ENCODE results near the gene TDRD7.
"Not testable (repeated sequence)": the region's sequence is repeated elsewhere in the genome, so short reads cannot be mapped to it uniquely, and the experiment has no call there.

The TDRD7 gene

DNA sequence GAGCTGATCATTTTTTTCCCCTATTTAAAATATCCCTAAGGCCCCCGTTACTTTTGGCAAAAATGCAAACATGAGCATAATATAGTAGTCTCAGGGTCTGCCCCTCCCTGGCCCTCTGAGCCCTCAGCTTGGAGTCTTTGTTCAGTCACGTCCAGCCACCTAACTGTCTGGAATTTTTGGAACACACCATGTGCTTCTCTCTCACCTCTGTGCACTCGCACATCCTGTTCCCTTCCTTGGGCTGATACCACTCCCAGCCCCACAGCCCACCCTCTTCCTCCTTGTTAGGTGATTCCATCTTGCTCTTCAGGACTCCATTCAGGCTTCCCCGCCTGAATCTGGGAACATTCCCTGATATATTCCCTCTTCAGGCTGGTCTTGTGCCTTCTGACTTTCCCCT lies 16.0 kb downstream of the TDRD7 start:
- no peak for DNase-seq

DNA sequence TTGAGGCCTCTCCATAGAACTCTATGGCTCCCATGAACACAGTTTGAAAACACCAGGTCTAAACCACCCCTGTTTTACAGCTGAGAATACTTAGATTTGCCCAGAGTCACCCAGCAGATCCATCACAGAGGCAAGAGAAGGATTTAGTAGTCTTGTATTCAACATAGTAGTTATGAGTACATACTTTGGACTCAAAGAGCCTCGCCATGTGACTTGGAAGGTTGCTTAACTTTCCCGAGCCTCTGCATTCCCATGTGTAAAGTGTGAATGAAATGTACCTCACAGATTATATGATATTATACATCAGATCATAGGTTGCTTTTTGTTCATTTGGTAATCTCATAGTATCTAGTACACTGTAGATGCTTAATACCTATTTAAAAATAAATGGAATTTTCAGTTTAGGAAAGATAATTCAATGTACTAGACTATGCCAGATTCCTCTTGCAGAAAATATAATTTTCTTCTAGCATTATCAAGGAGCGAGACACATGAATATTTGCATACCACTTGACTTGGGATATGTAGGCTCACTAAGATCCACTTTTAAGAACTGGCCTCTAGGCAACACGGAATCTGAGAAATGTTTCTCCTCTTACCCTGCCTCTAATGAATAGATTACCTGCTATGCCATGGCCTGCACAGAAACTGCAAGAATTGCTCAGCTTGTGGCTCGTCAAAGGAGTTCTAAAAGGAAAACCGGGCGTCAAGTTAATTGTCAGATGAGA lies 18.6 kb downstream of the TDRD7 start:
- DNase-seq, result no peak

DNA sequence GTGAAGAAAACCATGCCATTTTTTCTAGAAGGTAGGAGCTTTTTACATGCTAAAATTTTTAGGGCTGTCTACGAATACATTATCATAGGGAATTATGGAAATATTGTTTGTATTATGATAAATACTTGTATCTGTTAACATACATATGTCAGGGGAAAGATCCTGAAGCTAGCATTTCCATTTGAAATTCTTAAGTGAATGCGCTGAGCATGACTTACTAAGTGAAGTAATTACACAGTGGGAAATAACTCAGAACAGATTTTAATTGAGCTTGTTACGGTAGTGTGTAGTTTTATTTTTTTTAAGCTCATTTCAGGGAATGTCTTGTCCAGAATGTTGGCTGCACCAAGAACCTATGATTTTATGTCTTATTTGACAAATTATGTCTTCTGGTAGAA lies 19.1 kb downstream of the TDRD7 start:
- no peak for DNase-seq

DNA sequence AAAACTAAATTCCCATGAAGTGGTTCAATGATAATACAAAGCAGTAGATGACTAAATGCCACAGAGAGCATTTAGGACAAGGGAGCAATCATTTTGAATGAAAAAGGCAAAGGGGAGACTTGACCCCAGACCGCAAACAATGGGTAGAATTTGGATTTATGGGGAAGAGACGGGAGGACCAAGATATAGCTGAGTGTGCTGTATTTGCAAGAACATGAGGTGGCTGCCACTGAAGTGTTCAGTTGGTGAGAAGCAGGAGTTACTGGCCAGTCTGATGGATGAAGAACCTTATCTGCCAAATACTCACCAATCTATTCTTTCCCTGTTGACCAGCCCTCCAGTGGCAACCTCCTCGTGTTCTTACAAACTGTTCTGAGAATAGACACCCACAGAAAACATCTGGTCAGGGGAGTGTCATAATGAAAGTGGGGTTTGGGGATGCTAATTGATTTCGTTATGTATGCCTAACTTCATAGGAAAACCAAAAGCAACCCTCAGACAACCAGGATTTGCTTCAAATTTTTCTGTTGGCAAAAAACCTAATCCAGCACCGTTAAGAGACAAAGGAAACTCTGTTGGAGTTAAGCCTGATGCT lies 19.8 kb downstream of the TDRD7 start:
- DNase-seq, result no peak

DNA sequence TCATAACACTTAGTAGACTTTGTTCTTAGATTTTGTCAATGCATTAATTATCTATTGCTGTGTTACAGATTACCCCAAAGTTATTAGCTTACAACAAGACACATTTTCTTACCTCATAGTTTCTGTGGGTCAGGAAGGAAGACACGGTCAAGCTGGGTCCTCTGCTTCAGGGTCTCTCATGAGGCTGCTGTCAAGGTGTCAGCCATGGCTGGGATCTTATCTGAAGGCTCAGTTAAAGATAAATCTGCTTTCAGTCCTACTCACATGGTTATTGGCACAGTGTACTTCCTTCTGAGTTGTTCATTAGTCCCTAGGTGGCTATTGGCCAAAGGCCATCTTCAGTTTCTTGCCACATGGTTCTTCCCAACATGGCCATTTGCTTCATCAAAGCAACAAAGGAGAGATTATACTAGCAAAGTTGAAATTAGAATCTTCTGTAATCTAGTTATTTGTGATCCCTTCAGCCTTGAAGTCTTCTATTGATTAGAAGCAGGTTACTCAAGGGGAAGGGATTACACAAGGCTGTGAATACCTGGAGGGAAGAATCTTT lies 25.2 kb downstream of the TDRD7 start:
- DNase-seq, result no peak

DNA sequence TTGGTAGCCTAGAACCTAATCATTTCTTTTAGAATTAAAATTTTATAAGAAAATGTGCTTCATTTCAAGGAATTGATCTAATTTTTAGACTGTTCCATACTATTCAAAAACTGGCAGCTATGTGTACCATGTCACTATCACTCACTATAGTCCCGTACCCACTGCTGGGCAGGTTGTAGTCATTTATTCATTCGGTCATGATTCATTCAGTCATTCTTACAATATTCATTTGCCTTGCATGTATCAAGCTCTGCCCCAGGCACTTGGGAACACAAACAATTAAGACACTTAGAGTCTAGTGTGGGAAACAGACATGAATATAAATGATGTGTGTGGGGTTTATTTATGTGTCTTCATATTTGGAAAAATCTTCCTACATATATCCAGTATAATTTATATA lies 26.4 kb downstream of the TDRD7 start:
- no peak for DNase-seq

DNA sequence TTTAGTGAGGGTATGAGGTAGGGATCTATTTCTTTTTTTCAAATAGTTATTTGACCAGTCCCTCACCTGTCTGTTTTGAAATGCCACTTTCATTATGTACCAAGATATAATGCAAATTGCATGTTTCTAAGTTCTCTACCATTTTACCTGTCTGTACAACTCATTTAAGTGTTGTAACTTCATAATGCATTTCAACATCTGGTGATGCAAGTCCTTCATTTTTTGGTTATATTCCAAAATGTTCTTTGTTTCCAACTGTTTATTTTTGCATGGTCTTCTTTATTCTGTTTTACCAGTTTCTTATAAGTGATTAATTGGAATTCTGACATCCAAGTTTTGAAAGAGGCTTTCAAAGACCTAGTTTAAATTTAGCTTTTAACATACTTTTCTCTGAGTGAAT lies 26.8 kb downstream of the TDRD7 start:
- no peak for DNase-seq

DNA sequence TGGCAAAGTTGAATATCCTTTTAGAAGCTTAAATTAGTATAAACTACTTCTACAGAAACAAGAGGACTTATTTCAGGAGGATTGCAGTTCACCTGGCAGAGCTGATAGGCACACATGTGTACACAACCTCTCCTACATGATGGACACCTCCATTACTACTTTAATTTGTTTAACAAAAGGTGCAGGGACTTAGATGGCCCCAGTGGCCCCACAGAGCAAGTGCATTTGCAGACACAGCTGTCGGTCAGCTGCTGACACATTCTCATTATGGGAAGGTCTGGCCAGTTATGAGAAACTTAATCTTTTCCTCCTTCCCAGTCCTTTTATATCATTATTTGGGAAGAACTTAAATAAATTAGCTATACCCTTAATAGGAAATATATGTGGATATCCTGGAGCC lies 28.3 kb downstream of the TDRD7 start:
- peak in 2 of 3 experiments; percentile 22 to 72 for DNase-seq

DNA sequence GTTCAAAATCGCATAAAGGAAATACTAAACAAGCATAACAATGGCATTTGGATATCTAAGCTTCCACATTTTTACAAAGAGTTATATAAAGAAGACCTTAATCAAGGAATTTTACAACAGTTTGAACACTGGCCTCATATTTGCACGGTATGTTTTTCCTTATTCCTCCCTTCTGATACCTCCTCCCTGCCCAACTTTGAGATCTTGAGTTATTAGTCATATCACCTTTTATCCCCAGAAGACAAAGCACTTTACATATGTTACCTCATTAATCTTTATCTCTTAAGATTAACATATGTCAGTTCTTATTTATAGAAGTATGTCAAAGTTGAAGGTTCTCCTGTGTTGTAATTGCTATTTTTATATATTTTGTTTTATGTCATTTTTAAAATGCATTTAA lies 29.8 kb downstream of the TDRD7 start:
- no peak for DNase-seq

DNA sequence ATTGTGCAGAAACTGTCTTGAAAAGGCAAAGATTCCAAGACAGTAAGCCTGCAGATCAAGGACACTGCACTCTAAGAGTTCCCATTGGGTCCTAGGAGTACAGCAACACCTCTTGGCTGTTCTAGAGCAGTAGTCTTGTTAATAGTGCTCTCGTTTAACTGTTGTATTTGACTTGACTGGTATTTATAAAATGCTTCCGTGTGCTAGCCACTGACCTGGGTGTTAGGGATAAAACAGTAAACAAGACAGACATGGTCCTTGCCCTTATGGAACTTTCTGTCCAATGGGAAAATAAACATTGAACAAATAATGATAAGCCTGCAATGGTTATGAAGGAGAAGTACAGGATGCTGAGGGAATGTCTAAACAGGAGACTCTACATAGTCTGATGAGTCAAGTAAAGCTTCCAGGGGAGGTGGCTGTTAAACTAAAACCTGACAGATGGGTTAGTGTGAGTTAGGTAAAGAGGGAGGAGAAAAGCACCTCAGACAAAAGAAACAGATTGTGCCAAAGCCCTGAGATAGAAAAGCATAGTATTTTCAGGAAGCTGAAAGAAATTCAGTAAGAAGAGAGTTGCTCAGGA lies 33.3 kb downstream of the TDRD7 start:
- no peak for DNase-seq

DNA sequence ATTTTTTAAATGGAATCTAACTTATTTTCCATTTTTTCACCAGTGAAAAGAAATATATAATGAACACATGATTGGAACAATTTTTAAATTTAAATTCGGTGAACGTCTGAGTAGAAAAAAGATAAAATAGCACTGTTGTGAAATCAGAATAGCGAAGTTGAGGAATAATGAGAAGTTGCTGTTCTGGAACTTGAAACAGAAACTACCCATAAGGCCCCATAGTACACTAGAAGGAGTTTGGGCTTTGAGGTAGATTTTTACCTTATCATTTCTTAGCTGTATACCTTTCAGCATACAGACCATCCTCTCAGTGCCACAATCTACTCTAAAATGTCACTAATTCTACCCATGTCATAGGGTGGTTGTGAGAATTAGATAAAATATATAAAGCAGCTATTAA lies 35.1 kb downstream of the TDRD7 start:
- DNase-seq, result no peak

DNA sequence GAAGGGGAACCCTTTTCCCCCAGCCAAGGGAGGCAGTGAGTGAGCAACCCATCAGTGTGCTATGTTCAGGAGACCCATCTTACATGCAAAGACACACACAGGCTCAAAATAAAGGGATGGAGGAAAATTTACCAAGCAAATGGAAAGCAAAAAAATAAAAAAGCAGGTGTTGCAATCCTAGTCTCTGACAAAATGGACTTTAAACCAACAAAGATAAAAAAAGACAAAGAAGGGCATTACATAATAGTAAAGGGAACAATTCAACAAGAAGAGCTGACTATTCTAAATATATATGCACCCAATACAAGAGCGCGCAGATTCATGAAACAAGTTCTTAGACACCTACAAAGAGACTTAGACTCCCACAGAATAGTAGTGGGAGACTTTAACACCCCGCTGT lies 41.7 kb downstream of the TDRD7 start:
- not testable (repeated sequence) for DNase-seq

DNA sequence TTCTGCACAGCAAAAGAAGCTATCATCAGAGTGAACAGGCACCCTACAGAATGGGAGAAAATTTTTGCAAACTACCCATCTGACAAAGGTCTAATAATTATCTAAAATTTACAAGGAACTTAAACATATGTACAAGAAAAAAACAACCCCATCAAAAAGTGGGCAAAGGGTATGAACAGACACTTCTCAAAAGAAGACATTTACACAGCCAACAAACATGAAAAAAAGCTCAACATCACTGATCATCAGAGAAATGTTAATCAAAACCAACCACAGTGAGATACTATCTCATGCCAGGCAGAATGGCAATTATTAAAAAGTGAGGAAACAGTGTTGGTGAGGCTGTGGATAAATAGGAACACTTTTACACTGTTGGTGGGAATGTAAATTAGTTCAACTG lies 44.9 kb downstream of the TDRD7 start:
- DNase-seq, result not testable (repeated sequence)

DNA sequence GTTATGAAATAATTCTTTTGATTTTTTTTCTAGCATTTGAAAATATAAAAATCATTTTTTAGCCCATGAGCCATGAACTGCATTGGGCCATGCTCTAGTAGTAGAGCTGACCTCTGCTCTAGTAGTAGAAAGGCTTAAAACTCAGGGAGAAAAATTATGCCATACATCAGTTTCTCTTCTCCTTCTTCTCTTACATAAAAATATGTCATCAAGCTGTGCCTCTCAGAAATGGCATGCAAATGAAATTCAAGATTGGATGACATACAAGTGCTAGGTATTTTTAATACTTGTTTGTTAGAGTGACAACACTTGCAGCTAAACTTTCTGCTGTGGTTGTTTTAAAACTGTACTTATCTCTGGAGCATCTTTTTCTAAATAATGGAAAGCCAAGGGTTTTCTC lies 47.4 kb downstream of the TDRD7 start:
- DNase-seq, result no peak

DNA sequence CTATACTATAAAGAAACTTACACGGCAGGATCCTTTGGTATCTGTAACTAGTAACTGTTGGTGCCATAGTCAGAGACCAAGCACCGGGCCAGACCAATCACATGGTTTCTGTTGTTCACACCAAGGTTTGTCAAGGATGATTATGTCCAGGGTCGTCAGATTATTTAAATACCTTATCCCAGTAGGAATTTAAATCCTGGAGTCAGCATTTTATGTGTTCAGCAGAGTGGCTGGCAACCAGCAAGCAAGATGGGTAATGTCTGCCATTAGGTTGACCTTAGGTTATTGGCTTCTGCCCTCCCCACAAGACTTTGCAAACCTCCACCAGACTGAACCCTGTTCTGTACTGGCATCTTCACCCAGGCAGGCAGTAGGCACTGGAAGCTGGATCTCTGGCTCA lies 50.3 kb downstream of the TDRD7 start:
- no peak for DNase-seq

DNA sequence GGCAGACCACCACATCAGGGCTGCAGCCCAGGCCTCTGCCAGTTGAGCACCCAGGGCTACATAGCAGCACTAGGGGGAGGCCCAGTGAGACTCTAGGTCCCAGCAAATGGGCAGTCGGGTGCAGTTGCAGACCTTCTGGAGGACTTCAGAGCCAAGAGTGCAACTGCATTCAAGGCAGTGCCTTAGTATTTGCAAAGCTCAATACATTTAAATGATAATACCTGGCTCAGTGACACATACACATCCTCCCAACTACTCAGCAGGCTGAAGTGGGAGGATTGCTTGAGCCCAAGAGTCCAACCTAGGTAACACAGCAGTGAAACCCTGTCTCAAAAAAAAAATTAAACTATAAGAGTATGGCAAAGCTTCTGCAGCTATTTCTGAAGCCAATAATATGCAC lies 51.0 kb downstream of the TDRD7 start:
- DNase-seq, result no peak

DNA sequence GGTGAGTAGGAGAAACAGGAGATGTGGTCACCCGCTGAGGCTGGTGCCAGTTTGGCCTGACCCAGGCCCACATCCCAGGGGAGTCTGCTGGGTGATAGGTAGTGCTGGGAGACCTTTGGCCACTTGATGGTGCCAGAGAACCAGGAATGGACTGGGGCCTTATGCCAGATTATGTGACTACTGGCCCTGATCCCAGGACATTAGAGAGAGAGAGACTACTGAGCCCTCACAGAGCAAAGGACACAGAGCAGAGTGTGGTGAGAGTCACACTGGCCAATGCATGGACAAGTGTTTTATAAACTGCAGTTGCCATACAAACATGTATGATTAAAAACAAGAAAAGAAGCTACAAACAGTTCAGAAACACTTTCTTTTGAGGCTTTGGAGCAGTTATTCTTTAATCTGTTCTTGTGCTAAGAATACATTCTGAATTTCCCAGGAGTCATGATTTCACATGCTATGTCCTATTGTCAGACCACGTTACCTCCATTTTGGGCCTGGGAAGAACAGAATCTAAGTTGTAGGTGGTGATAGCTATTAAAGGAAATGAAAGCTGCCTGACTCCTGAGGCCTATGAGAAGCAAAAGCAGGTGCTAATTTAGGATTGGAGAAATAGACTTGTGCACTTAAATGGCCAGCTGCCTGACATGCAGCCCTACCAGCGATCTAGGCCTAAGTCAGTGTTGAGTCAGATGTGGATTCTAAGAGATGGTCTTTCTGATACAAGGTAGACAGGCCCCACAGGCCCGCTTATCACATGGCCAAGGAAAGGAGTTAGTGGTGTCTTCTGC lies 57.0 kb downstream of the TDRD7 start:
- DNase-seq, result peak in 2 of 3 experiments; percentile 39 to 79

DNA sequence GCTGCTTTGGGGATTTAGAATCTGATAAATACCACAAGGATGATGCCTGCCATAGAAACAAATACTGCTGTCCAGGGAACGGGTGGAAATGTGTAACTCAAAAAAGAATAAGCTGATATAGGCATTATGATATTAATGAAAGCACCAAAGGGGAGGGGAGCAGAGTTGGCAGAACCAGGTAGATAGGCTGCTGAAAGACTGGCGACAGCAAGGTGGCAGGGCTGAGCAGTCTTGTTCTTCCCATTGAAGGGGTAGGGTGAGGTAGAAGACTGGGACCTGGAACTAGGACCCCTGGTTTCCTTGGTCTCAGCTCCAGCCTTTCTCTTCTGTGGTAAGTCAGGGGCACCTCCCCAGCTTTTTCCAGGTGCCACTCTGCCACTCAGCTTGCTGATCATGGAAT lies 58.2 kb downstream of the TDRD7 start:
- peak in 1 of 3 experiments; percentile 31 for DNase-seq

DNA sequence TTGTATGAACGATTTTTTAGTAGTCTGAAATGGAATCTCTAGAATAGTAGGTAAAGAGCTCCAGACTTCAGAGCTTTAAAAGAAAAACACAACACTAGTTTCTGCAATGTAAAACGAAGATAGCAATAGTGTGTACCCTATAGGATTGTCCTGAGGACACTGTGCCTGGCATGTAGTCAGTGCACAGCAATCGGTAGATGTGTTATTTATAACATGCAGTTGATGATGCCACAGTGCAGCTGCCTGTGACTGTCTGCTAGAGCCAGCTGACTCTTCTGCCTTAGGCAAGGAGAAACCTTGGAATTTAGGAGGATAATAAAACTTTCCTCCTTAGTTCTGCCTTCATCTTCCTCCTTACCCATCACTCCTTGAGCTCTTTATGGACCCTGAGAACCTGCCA lies 61.8 kb downstream of the TDRD7 start:
- DNase-seq, result no peak

DNA sequence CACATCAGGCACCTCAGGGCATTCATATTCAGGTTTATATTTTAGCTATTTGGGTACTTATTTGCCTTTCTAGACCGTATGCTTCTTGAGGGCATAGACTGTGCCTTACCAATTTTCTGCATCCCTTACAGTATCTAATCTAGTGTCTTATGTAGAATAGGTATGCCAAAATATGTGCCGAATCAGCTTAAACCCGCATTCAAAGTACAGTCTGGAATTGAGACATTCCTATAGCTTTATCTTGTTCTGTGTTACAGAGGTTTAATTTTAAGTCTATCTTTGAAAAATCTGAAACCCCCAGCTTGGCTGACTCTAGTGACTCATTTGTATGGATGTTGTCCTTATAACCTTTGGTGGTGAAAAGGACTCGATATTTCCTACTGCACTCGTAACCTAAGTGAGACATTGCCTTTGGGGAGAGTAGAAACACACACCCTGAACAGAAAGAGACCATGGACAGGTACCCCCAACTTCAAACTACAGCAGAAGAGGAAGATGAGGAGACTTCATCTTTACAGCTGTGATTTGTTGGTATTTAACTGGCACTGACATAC lies 62.6 kb downstream of the TDRD7 start:
- DNase-seq, result no peak

DNA sequence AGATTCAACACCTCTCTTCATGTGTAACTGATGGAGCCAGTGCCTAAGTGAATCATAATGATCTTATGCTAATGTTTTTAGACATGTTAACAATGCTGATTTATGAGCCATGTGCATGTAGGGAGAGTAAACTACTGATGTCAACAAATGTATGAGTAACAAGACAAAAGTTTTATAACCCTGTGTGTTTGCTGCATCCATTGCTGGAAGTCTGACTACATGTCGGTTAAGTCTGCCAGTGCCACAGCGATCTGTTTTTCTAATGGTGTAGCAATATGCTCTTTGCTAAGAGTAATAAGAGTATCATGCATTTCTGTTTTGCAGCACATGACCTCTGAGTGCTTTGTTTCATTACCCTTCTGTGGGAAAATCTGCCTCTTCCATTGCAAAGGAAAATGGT lies 63.2 kb downstream of the TDRD7 start:
- peak in 2 of 3 experiments; percentile 29 to 76 for DNase-seq

DNA sequence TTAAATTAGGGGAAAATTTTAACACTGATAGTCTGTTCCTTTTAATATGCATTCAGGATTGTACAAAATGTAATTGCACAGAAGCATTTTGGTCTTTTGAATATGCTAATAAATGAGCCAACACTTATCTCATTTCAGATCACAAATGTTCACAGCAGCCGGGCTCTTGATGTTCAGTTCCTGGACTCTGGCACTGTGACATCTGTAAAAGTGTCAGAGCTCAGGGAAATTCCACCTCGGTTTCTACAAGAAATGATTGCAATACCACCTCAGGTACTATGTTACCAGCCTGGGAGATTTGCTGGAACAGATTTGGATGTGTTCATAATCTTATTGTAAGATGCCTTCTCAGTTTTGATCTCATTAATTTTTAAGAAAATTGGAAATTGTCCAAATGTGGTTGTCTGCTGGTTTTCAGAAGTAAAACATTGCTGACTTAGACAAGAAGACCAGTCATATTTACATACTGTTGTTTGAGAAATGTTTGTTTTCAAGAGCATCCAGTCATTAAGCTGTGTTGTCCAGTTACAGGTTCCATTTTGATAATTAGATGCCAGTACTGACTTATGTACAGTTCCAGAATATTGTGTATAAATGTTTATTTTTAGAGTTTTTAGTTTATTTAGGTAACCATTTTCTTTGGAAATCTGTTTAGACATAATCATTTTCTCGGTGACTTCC lies 66.5 kb downstream of the TDRD7 start:
- peak in 1 of 3 experiments; percentile 42 for DNase-seq
